DND-41 (cell line): ENCODE measurements around the gene RASGRF1.

Source experiments
- ATAC-seq: fragments of 200-7000 bp; cut with Tn5 transposase; 3 replicates; pipeline ENCODE4 v1.9.1; 2021; ENCODE audit warnings: low read depth; ENCODE audit not compliant: insufficient read depth
- DNase-seq: peaks from one replicate; pipeline ENCODE4 v3.0.0-alpha.2; 2020
- H2AFZ ChIP-seq: 2 replicates; pipeline ENCODE4 v1.6.0; 2012; ENCODE audit warnings: low read depth, low read length
- H3K27ac ChIP-seq: 2 replicates; pipeline ENCODE4 v1.5.1; 2012; ENCODE audit warnings: low read length, inconsistent platforms
- H3K27me3 ChIP-seq: fragments of 200-600 bp; sonication (generic); 2 replicates; pipeline ENCODE4 v1.6.0; 2012; ENCODE audit warnings: low read length, mild to moderate bottlenecking, inconsistent platforms; ENCODE audit not compliant: insufficient read depth, poor library complexity
- H3K36me3 ChIP-seq: 2 replicates; pipeline ENCODE4 v1.5.1; 2012; ENCODE audit warnings: low read length, inconsistent platforms; ENCODE audit not compliant: insufficient read depth
- H3K4me1 ChIP-seq: 2 replicates; pipeline ENCODE4 v1.5.1; 2012; ENCODE audit warnings: mild to moderate bottlenecking, low read length; ENCODE audit not compliant: insufficient read depth
- H3K4me2 ChIP-seq: 2 replicates; pipeline ENCODE4 v1.6.0; 2012; ENCODE audit warnings: mild to moderate bottlenecking, moderate library complexity, low read length, inconsistent platforms; ENCODE audit not compliant: insufficient read depth
- H3K4me3 ChIP-seq, 2 experiments: fragments of 200-600 bp in 1 of 2; shearing (Covaris generic) in 1 of 2; 2 replicates each; pipeline ENCODE4 v1.5.1; 2012 to 2016; ENCODE audit warnings: inconsistent platforms in 2 of 2, low read length in 2 of 2, mild to moderate bottlenecking in 2 of 2, low read depth in 1 of 2, moderate library complexity in 1 of 2
- H3K79me2 ChIP-seq: 2 replicates; pipeline ENCODE4 v1.6.0; 2012; ENCODE audit warnings: low read length, inconsistent platforms; ENCODE audit not compliant: insufficient read depth
- H3K9ac ChIP-seq: 2 replicates; pipeline ENCODE4 v1.6.0; 2012; ENCODE audit warnings: low read depth, mild to moderate bottlenecking, inconsistent platforms, low read length, moderate library complexity
- H3K9me3 ChIP-seq: 2 replicates; pipeline ENCODE4 v1.5.1; 2012; ENCODE audit warnings: low read length, moderate library complexity, mild to moderate bottlenecking, inconsistent platforms; ENCODE audit not compliant: insufficient read depth, severe bottlenecking
- H4K20me1 ChIP-seq: 2 replicates; pipeline ENCODE4 v1.6.0; 2012; ENCODE audit warnings: low read length; ENCODE audit not compliant: insufficient read depth
- EZH2 ChIP-seq: IDR thresholded peaks from 3 replicates; pipeline ENCODE4 v1.6.1; 2012; ENCODE audit warnings: borderline replicate concordance, low read depth, mild to moderate bottlenecking, moderate library complexity, low read length, inconsistent platforms; ENCODE audit not compliant: severe bottlenecking
- TF ChIP-seq, protein P1 (sequence below): IDR thresholded peaks from 2 replicates; pipeline ENCODE4 v1.5.1; 2012; ENCODE audit warnings: borderline replicate concordance, low read length, moderate library complexity, mild to moderate bottlenecking; ENCODE audit not compliant: poor library complexity, severe bottlenecking; ENCODE audit errors: extremely low read depth

Gene RASGRF1

DNA sequence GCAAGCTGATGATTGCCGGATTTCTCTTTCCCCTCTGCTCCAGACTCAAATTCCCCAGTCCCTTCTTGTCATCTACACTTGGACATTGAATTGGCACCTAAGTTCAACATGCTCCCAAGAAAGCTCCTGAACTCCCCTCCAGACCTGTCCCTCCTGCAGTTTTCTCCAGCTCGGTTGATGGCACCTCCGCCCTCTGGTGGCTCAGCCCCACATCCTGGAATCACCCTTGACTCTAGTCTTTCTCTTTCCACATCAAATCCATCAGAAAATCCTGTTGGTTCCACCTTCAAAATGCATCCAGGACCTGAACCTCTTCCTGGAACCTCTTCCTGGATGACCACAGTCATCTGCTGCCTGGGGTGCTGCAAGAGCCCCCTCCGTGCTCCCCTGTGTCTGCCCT lies 60.1 kb downstream of the RASGRF1 start:
- no peak overlapping the region for H2AFZ ChIP-seq
- ATAC-seq (no peak), DNase-seq (no peak)
- H3K4me2 ChIP-seq: no peak overlapping the region
- no peak for TF ChIP-seq EZH2
- TF ChIP-seq, protein P1, sequence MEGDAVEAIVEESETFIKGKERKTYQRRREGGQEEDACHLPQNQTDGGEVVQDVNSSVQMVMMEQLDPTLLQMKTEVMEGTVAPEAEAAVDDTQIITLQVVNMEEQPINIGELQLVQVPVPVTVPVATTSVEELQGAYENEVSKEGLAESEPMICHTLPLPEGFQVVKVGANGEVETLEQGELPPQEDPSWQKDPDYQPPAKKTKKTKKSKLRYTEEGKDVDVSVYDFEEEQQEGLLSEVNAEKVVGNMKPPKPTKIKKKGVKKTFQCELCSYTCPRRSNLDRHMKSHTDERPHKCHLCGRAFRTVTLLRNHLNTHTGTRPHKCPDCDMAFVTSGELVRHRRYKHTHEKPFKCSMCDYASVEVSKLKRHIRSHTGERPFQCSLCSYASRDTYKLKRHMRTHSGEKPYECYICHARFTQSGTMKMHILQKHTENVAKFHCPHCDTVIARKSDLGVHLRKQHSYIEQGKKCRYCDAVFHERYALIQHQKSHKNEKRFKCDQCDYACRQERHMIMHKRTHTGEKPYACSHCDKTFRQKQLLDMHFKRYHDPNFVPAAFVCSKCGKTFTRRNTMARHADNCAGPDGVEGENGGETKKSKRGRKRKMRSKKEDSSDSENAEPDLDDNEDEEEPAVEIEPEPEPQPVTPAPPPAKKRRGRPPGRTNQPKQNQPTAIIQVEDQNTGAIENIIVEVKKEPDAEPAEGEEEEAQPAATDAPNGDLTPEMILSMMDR: no peak
- no peaks in the 10 kb centered on the region for H3K79me2 ChIP-seq
- no peak overlapping the region for H3K4me3 ChIP-seq
- H3K4me1 ChIP-seq: no peaks in the 10 kb centered on the region
- H3K9ac ChIP-seq: no peak overlapping the region
- no peaks in the 10 kb centered on the region for H4K20me1 ChIP-seq
- no peaks in the 10 kb centered on the region for H3K27me3 ChIP-seq
- no peaks in the 10 kb centered on the region for H3K9me3 ChIP-seq
- no peaks in the 10 kb centered on the region for H3K36me3 ChIP-seq
- H3K27ac ChIP-seq: no peak overlapping the region

DNA sequence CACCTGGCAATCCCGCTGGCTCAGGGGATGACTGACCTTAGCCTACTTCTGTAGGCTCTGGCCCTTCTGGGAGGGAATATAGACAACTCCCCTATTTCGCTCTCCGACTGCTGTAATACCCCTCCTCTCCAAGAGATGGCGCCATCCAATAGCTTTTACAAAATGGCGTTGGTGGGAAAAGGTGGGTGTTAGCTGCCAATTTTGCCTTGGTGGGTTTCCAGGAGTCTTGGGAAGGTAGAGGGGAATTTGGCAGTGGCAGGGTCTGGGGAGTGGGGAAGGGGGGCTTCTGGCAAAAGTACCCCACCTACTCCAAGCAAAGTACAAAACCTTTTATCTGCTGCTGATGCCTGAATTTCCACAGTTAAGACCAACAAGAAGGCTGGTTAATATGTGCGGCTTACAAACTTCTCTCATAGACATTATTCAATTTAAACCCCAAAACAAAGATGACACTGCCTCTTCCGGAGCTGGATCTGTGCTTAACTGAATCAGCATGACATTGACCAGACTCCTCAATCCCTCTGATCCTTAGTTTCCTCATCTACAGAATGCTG lies 62.1 kb downstream of the RASGRF1 start:
- ATAC-seq (peak; percentile 56; the same call in 1 of the 3 replicates), DNase-seq (peak; percentile 58)
- no peaks in the 10 kb centered on the region for H3K4me1 ChIP-seq
- H3K9ac ChIP-seq: no peak overlapping the region
- no peak overlapping the region for H2AFZ ChIP-seq
- H3K79me2 ChIP-seq: no peaks in the 10 kb centered on the region
- no peak overlapping the region for H3K27ac ChIP-seq
- H3K27me3 ChIP-seq: no peaks in the 10 kb centered on the region
- no peaks in the 10 kb centered on the region for H4K20me1 ChIP-seq
- H3K4me3 ChIP-seq: no peak overlapping the region
- H3K4me2 ChIP-seq: no peak overlapping the region
- no peak for TF ChIP-seq EZH2
- TF ChIP-seq, protein P1: peak; percentile 88
- no peaks in the 10 kb centered on the region for H3K36me3 ChIP-seq
- no peaks in the 10 kb centered on the region for H3K9me3 ChIP-seq

DNA sequence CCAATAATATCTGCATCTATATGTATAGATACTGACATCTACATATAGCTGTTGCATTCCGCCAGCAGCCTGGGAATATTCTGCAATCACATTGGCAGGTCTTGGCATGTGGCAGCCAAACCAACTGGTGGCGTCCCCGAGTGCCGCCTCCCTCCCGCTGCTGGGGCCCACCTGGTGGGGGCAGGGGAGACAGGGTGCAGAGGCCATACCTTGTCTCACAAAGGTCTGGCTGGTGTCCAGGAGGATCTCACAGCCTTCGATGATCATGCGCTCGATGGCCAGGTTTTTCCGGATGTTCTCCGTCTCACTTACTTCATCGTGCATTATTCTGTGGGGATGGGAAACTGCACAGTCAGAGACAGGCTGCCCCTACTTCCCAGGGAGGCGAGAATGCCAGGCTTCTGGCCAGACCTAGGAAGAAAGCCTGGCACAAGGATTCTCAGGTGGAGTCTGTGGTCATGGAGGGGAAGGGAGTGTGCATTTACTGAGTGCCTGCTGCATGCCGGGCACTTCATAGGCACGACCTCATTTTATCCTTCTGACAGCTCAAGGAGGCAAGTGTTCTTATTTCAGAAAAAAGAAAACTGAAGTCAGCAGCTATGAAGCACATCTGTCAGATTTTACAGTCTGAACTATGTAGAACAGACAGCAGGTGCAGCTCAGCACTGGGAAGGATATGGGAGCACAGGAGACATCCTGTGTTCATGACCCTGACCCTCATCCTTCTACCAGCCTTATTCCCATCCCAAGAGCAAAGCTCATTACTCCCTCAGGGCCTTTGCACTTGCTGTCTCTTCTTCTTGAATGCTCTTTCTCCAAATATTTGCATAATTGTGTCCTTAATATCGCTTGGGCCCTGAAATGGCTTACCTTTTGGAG lies 62.8 kb downstream of the RASGRF1 start:
- Histone ChIP-seq H3K4me2 (no peak overlapping the region), H4K20me1 (no peaks in the 10 kb centered on the region), H3K9me3 (no peaks in the 10 kb centered on the region), H3K27me3 (no peaks in the 10 kb centered on the region), H3K79me2 (no peaks in the 10 kb centered on the region), H3K36me3 (no peaks in the 10 kb centered on the region), H3K4me3 (no peak overlapping the region), H3K27ac (no peak overlapping the region), H3K9ac (no peak overlapping the region), H3K4me1 (no peaks in the 10 kb centered on the region), H2AFZ (no peak overlapping the region)
- DNase-seq (no peak), ATAC-seq (no peak)
- TF ChIP-seq EZH2: no peak
- TF ChIP-seq, protein P1: no peak
